Fibroblast of lung (primary cell): ENCODE results near the gene TMEM117.

ENCODE experiments used
- CTCF ChIP-seq, 2 donors: IDR thresholded peaks in 1 of 2; conservative IDR thresholded peaks in 1 of 2; 1 replicate in 1 of 2; 2 replicates in 1 of 2; pipeline ENCODE4 v1.5.1; 2011 to 2012; ENCODE audit warnings: low read length in 2 of 2, control low read depth in 1 of 2, inconsistent platforms in 1 of 2, low read depth in 1 of 2, mild to moderate bottlenecking in 1 of 2
- EZH2 ChIP-seq: IDR thresholded peaks from 2 replicates; pipeline ENCODE4 v1.5.1; 2012; ENCODE audit warnings: low read length, control low read depth, mild to moderate bottlenecking; ENCODE audit errors: missing control alignments

- TF ChIP-seq CTCF (conservative IDR thresholded peaks at IDR 0.05 in 1 of 2, IDR thresholded peaks at IDR 0.05 in 1 of 2; ENCODE audit: low read depth in 1 of 2, low read length in 2 of 2) (no peak), EZH2 (no peak)
These were observed 9.2 kb upstream of the TMEM117 start for GRCh38 chr12:43826681-43827080.
